ENCODE measurements around the gene ENAH.

Gene ENAH

GRCh38 chr1:225471453-225472301, 181.2 kb downstream of the ENAH start:
- no peak for DNase-seq (ENCODE audit: low spot score)

- DNase-seq (ENCODE audit: low spot score), result no peak
Measured at GRCh38 chr1:225471109-225471452, 181.8 kb downstream of the ENAH start.

GRCh38 chr1:225470211-225471108, 182.5 kb downstream of the ENAH start:
- DNase-seq (ENCODE audit: low spot score), result no peak

DNA sequence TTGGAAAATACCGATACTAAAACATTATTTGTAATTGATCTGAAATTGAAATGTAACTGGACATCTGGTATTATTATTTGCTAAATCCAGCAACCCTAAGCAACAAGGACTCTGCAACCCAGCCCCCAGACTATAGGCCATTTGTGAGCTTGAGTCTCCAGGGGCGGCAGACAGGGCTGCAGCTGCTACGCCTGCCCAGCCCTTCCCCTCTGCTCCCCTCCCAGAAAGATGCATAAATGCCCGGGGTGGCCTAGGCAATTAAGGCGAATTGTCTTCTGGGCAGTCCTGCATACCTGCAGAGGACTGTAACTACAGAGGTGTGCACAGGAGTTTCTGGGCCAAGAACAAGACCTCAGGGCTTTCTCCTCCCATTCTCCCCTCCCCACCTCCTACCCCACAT, 183.9 kb downstream of the ENAH start:
- no peak for DNase-seq (ENCODE audit: low spot score)

GRCh38 chr1:225468270-225469020, 184.5 kb downstream of the ENAH start:
- DNase-seq (ENCODE audit: low spot score), result no peak

- DNase-seq (ENCODE audit: low spot score), result peak; percentile 67
Measured at GRCh38 chr1:225467193-225468020, 185.5 kb downstream of the ENAH start.

- DNase-seq (ENCODE audit: low spot score), result no peak
Measured at GRCh38 chr1:225466848-225467192, 186.1 kb downstream of the ENAH start.

GRCh38 chr1:225465793-225466517, 187.0 kb downstream of the ENAH start:
- DNase-seq (ENCODE audit: low spot score), result no peak

DNA sequence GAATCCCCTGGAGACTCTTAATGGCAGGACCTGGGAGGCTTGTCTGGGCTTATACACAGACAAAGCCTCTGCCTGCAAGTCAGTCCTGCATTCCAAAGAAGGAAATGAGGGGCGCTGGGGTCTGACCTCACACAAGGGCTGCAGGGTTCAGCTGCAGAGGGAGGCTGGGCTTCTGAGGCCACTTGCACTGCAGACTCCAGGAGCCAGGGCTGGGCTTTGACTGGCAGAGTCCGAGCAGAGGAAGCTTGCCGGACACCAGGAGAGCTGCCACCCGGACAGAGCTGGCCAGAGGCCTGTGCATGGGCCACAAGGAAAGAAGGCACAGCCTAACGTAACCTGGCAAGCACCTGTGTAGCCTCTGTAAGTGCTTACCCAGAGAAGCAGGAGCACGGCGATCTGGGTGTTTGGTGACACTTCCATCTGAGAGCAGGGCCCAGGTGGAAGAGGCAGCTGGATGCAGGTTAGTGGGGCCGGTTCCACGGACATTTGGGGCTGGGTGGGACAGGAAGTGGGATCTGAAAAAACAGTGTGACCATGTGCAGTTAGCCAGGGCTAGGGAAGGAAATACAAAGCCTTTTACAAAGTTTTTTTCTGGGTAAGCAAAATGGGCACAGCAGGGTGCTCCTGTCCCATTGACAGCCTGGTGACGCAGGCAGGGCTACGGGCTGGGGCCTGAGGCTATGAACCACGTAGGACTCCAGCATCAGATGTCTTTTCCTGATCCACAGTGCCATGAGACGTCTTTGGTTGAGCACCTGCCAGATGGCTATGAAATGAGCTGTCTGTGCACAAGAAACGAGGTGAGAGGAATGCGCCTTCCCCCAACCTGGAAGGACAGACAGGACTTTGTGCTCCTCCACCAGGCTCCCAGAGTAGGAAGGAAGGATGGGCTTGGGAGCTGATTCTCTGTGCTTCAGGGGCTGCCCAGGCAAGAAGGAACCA, 187.8 kb downstream of the ENAH start:
- no peak for DNase-seq (ENCODE audit: low spot score)

DNA sequence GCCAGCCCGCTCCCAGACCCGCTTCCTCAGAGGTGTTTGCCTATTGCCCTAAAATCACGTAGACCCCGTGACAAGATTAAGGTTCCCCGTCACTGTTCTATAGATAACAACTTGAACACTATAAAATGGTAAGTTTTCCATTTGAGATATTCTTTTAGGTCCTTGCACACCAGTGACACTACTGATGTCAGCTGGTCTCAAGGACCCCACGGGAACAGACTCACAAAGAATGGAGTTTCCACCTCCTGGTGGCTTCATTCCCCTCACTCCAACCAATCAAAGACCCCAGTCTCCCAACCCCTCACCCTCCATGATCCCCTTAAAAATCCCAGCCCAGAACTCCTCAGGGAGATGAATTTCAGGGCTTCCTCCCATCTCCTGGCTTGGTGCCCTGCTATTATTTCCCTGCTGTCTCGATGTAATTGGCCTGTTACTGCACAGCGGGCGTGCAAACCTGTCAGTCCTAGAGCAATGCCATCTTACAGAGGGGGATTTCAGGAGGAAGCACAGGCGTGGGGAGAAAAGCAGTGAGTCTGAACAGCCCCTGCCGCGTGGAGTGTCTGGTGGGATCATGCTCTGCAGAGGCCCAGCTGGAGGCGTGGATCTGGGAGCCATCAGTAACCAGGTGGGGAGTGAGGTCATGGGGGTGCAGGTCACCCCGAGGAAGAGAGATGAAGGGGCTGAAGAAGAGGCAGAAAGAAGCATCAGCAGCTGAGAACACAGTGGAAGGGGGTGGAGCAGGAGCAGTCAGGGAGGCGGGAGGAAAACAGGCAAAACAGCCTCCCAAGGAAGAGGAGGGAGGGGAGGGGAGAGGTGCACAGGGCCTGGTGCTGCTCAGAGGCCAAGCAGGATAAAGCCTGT, 190.0 kb downstream of the ENAH start:
- no peak for DNase-seq (ENCODE audit: low spot score)

- DNase-seq (ENCODE audit: low spot score), result no peak
Measured at GRCh38 chr1:225462429-225462713, 190.6 kb downstream of the ENAH start.

DNA sequence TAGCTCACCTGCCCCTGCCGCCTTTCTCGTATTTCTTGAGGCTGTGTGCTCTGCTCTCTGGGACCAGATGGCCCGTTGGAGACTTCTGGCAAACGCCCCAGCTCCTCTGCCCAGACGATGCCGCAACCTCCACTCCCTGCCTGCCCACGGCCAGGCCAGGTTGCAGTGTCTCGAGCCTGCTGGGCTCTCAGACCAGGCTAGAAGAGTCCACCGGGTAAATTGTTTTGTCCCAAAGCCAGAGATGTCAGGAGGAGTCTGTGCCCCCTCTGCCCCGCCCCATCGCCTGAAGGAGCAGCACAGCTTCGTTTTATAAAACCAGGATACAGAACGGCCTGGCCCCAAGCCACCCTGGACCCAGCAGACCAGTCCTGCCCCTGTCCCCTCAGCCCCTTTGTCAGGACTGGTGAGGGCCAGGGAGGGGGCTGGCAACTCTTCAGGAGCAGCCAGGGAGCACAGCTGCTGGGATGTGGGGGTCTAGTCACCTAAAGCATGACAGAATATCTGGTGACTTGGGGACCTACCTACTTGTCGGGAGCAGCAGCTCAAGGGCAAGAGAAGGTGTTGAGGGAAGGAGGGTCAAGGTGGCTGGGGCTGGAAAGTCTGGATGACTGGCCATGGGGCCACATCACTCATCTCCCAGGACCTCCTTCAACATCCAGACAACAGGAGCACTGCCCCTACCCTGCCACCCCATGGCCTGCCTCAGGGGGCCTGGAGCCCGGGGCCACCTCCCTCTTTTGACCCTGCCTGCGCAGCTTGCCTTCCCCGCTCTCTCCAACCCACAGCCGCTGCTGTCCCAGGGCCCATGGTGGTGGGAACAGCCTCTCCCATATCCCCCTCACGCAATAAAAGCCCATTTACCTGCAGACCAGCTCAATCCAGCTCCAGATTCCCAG, 191.1 kb downstream of the ENAH start:
- no peak for DNase-seq (ENCODE audit: low spot score)

GRCh38 chr1:225460737-225461532, 192.0 kb downstream of the ENAH start:
- no peak for DNase-seq (ENCODE audit: low spot score)

GRCh38 chr1:225460021-225460736, 192.7 kb downstream of the ENAH start:
- no peak for DNase-seq (ENCODE audit: low spot score)

DNA sequence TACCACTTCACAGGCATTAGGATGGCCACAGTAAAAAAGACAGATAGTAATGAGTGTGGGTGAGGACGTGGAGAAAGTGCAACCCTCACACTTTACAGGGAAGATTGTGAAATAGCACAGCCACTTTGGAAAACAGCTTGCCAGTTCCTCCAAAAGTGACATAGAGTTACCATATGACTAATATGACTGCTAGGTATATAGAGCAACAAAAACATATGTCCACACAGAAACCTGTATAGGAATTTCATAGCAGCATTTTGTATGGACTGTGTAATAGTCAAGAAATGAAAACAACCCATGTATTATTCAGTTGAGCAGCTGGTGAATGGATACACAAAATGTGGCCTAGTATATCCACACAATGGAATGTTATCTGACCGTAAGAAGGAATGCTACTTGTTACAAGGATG, 194.7 kb downstream of the ENAH start:
- no peak for DNase-seq (ENCODE audit: low spot score)

- DNase-seq (ENCODE audit: low spot score), result peak; percentile 42
Measured at GRCh38 chr1:225454733-225455132, 198.2 kb downstream of the ENAH start.
